ENCODE data around the gene VPS13D.
"Not testable (repeated sequence)": the region's sequence is repeated elsewhere in the genome, so short reads cannot be mapped to it uniquely, and the experiment has no call there.

Gene VPS13D

DNA sequence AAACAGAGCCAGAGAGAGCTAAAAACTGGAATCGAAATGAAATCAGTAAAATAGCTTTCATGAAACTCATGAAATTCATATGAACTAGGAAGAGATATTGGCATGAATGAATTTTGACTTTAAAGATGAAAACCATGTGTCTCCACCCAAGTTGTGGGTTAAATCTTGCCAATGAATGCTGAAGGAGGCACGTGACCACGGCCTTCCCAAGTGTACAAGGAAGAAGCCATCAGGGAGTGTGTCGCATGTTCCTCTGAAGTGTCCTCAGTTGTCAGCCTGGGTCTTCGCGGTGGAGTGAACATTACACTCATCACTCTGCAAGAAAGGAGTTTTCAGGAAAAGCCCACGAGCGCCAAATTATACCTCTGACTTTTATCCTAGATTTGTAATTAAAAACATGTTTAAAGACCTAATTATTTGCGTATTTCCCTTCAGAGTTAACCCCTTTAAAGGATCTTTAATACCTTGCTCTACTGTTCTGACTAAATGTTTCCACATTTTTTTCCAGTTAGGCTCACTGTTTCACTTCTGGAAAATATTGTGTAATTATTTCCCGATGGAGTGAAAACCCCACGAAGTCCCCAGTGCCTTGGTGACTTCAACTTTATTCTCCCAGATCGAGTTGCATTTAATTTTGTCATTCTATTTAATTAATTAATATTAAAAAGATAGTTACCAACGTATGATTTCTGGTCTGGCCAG, 269.9 kb downstream of the VPS13D start:
- DNase-seq: no peak

DNA sequence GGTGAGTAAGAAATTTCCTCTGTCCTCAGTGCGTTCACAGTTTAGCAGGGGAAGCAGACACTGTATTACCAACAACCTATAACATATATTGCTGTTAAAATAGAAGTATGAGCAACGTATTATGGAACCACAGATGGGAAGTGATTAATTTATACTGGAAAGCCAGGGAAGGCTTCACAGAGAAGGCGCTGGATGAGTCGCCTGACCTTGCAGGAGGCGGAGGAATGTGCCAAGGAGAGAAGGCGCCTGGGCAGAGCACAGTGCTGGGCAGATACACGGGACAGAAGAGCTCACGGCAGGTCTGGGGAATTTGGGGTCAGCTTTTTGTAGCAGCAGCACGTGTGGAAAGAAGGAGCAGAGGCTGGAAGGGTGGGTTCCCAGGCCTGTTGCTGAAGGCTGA, 271.8 kb downstream of the VPS13D start:
- DNase-seq: no peak

DNA sequence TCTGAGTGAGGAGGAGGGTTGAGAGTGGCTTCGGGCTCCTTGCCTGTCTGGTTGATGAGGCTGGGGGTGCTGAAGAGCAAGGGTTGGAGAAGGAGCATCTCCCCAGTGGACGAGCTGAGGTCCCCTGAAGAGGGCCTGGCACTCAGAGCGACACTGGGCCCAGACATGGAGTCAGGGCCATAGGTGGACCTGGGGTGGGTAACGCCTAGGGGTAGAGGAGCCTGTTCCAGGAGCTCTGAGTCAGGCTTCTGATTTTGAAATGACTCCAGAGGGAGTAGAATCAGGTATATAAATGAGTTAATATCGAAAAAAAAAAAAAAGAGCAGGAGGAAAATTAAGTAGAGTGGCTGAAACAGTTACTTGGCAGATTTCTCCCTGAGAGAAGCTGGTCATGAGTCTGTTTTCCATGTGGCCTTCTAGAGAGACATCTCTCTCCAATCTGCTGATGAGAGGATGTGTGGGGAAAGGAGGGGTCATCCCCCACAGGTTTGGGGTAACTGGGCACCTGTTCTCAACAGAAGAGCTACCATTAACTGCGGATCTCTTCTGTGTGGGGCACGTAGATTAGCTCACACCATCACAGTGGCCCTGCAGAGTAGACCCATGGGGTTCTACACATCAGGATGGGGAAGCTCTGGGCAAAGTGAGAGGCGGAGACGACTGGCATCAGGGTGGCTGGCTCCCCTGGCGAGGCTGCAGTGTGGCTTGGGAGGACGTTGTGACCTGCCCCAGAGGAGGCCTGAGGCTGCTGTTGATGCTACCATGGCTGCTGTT, 272.7 kb downstream of the VPS13D start:
- no peak for DNase-seq

DNA sequence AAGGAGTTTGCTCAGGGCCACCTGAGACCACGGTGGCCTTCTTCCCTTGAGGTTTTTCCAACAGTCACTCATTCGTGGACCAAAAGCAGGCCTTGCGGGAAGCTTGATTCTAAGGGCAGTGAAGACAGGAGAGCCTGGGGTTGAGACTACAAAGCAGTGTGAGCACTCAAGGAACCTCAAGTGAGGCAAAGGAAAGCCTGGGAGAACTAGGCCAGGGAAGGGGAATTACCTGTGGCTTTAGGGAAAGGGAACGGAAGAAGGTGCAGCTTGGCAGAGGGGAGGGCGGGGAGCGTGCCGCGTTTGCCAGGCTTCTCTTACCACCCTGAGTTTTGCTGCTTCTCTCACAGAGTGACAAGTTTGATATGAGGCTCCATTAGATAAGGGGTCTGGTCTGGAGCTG, 273.9 kb downstream of the VPS13D start:
- no peak for DNase-seq

DNA sequence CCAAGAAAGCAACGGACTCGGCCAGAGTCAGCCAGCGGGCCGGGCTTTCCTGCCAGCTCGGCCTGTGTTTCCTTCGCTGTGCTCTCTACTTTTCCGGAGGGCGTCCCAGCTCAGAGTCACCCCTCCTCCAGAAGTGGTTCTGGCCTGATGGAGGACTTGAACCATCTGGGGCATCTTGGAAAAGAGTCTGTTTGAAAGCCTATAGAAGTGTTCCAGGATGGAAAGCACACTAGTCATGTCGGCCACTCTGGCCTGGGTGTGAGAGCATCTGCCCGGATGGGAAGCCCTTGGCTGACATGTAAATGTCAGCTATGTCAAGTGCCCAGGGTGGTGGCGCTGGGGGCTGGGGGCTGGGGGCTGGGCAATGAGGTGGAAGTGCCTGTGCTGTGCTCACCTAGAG, 274.8 kb downstream of the VPS13D start:
- no peak for DNase-seq

DNA sequence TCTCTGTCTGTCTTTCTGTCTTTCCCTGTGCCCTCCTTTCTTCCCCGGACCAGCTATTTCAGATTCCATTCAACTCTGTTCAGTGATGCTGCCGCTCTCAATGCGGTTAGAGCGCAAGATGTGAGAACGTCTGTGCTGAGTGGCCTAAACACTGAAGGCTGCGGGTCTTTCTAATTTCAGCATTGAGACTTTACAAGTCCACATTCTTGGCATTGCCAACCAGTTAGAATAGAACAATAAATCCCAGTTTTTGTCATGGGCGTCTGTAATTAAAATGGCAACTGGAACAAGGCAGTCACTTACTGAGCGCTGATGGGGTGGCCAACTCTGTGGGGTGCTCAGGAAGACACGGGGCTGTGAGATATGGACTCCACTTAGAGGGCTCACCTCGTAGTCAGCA, 275.4 kb downstream of the VPS13D start:
- DNase-seq: no peak

DNA sequence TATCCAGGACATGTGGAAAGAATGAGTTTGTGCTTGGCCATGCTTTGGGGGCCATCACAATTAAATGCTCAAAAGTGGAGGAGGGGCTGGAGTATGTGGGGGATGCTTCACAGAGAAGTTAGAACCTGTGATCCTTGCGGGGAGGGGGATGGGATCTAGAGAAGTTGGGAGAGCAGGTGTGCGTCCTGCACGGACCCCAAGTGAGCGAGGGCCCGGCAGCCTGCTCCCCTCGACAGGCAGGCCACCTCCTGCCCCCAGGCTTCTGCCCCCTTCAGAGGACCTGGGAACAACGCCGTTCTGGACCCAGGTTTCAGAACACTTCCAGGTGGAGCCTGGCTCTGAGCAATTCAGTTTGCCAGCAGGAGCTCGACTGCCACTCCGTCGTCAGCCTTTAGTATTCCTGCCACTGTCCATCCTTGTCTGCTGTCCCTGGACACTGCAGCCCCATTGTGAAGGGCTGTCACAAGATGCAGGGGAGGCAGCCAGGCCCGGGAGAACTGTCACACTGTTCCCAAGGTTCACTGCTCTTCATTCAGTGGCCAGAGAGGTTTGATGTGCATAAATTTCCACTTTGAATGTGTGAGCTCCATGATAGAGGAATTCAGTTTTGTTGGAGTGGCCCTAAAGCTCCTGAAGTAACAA, 275.9 kb downstream of the VPS13D start:
- DNase-seq: no peak

DNA sequence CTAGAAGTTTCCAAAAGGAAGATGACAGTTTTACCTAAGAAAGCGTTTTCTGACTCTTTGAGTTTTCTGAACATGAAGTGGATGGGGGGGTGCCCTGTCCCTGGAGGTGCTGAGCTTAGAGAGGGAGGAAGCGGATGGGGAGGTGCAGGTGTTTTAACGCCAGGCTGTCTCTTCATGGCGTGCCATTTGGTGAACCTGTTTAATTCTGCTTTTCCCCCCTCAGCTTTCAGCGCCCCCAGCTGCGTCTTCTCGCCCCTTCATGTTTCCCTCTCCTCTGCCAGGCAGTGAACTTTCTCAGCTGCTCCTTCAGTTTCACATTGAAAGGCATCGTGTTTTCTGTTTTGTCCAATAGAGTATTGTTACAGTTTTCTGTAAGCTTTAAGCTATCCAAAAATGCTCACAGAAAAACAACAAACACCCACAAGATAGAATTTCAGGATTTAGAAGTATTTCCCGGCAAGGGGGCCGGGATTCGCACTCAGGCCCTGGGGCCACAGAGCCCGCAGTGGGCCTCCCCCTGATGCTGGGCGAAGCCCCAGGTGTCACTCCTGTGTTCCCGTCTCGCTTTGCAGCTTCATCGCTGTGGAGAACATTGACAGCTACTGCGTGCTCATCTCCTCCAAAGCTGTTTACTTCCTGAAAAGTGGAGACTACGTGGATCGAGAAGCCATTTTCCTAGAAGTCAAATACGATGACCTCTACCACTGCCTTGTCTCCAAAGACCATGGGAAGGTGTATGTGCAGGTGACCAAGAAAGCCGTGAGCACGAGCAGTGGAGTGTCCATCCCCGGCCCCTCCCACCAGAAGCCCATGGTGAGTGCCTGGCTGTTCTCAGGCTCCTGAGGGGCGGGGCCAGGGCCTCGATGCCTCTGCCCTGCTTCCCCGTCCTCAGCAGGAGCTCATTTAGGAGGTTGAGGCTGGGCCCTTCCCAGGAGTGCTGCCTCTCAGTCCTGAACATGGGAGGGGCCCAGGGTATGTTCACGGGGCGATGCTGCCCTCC, 276.8 kb downstream of the VPS13D start:
- DNase-seq: no peak

DNA sequence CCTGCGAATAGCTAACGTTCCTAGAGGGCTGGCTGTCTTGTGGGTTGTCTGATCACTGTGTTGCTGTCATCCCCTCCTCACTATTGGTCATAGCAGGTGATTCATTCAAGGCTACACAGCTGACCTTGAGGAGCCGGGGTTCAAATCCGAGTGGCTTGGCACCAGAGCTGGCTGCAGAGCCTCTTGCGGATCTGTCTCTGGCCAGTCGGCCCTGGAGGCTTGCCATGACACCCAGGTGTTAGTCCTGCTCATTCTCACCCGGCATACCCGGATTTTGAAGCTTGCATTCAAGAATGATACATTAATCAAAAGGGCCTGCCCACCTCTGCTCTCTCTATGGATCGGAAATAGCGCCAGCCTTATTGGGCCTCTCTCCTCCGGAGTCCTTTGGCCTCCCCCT, 277.8 kb downstream of the VPS13D start:
- no peak for DNase-seq

DNA sequence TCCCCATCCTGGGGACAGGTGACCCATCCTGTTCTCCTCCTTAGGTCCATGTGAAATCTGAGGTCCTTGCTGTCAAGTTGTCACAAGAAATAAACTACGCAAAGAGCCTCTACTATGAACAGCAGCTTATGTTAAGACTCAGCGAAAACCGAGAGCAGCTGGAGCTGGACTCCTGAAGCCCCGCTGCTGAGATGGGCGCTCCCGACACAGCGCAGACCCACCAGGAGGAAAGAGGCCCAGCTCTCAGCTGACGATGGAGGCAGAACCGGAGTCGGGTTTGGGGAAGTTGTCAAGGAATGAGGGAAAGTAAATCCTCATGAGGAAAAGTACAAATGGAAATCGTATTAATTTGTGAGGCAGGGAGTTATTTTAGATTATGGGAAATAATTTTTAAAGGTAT, 279.0 kb downstream of the VPS13D start:
- DNase-seq: no peak

DNA sequence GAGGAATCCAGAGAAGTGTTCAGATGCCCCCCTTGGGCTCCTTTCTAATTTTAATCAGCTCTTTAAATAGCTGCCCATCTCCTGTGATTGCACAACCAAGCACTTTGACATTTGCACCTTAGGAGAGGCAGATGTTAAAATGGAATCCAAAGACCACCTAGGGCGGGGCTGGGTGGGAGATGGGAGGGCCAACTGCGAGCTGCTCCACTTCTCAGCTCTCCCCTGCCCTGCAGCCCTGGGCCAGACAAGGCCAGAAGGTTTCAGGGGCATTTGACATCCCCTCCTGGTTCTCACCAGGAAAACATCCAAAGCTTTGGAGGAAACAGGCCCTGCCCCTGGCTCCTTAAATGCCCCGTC, 281.3 kb downstream of the VPS13D start:
- no peak for DNase-seq

DNA sequence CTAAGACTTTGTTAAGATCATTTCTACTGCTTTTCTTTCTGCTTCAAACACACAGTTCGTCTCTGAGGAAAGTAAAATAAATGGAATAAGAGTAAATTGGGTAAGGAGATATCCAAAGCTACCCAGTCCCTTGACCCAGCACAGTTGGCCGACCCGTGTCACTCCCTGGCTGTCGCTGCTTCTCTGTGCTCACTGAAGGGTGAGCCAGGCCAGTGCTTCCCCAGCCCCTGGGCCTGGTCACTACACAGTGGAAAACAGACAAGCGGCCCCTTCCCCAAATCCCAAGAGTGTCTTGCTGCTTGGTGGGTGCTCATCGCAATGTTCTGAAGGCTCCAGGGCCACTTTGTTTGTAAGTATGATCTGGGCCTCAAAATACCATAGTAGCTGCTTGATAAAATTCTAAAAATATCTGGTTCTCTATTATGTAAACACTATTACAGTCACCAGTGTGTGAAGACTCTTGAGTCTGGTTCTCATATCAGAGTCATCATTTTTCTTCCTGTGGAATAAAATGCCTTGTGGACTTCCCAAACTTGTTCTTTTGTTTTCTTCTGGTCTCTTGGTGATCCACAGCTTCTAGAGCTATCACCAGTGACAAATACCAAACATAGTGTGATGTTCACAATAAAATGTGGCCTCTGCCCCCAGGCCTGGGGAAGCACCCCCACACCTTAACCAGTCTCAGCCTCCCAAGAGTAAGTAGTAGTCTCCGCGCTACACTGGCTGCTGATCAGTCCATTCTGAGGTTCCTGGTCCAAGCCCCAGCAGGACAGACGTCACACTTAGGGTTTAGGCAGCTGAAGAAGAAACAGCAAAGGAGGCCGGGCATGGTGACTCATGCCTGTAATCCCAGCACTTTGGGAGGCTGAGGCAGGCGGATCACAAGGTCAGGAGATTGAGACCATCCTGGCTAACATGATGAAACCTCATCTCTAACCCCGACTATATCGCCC, 282.0 kb downstream of the VPS13D start:
- DNase-seq: no peak

DNA sequence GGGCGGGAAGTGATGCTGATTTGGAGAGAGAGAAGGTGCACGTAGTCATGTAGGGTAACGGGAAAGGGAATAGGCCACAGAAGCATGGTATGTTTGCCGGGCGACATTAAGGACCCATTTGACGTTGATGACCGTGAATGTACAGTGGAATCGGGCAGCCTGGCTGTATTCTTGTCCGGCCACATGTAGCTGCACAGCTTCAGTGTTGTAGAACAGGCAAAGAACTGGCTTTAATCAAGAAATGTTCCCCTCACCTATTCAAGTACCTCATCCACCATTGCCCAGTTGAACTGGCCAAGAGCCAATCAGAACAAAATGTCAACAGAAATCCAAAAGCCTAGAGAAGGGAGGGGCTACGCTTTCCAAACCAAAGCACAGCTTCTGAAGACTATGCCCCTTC, 283.4 kb downstream of the VPS13D start:
- peak; percentile 6 for DNase-seq

DNA sequence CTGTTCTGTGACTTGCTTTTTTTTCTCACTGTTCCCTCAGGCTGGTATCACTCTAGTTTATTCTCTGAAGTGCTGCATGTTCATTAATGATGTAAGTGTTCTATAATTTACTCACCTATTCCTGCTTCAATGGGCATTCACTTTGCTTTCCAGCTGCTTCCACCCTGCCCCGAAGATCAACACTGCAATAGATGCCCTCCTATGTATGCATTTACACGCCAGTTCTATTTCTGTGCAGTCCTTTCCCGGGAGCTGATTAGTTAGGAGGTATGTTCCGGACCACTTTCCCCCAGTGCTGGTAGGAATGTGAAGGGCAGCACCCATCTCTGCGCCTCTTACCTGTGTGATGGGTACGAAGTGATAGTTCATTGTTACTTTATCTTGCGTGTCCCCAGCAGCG, 284.8 kb downstream of the VPS13D start:
- DNase-seq: no peak

DNA sequence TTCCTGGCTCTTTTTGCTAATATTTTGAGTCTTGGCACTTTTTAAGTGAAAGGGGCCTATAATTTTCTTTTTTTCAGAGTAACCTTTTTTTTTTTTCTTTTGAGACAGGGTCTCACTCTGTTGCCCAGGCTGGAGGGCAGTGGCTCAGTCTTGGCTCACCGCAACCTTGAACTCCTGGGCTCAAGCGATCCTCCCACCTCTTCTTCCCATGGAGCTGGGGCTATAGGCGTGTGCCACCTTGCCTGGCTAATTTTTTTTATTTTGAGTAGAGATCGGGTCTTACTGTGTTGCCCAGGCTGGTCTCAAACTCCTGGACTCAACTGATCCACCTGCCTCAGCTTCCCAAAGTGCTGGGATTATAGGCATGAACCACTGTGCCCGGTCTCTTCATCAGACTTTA, 285.4 kb downstream of the VPS13D start:
- DNase-seq: no peak

DNA sequence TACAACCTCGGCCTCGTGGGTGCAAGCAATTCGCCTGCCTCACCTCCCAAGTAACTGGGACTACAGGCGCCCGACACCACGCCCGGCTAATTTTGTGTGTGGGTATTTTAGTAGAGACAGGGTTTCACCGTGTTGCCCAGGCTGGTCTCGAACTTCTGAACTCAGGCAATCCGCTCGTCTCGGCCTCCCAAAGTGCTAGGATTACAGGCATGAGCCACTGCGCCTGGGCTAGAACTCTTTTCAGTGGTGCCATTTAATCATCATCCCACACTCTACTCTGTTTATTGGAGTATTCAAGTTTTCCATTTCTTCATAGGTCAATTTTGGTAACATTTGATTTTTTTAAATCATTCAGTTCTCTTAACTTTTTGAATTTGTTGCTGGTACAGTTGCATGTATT, 286.9 kb downstream of the VPS13D start:
- DNase-seq: no peak

DNA sequence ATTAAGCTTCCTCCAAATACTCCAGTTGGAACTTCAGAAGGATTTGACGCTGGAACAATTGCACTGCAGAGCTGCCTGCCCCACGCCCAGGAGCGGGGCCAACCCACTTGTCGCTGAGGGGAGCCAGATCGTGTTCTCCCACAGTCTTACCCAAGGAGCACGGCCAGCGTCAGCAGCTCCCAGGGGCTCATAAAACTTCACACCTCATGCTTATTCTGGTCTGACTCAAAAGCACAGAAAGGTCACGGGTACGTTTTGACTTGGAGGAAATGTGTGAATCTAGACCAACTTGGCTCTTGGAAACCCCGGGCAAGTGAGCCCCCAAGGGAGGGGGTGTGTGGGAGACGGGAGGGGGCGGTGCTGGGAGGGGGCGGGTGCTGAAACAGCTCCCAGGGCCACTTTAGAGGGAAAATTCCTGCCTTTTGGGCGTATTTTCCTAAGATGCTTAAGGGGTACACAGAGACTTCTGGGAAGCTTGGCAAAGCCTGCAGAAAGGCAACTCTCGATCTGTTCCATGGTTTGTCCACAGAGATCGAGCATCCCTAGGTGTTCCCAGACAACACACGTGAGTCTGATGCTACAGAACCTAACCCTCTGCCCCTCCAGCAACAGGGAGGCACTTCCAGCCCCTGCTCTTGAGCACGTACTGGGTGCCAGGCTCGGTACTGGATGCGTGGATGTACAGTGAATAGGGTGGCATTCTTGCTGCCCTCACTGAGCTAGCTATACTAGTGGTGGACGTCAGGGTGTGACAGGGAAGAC, 289.3 kb downstream of the VPS13D start:
- DNase-seq: no peak

DNA sequence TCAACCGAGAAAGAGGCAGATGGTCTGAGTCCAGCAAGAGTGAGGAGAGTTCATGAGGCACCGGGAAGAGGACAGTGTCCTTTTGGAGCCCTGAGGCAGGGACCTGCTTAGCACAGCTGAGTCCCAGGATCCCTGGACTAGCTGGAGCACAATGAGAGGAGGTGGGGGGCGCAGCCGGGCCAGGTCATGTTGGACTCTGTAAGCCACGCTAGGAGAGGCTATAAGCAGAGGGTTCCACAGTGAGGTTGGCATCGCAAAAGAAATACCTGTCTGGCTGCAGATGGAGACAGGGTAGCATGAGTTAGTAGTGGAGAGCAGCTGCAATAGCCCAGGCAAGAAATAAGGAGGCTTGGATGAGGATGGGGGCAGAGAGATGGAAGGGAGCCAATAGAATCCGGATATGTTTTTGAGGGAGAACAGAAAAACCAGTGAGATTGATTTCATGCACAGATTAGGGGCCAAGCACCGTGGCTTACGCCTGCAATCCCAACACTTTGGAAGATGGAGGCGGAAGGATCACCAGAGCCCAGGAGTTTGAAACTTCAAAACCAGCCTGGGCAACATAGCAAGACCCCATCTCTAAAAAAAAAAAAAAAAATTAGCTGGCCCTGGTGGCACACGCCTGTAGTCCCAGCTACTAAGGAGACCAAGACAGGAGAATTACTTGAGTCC, 290.0 kb downstream of the VPS13D start:
- no peak for DNase-seq

DNA sequence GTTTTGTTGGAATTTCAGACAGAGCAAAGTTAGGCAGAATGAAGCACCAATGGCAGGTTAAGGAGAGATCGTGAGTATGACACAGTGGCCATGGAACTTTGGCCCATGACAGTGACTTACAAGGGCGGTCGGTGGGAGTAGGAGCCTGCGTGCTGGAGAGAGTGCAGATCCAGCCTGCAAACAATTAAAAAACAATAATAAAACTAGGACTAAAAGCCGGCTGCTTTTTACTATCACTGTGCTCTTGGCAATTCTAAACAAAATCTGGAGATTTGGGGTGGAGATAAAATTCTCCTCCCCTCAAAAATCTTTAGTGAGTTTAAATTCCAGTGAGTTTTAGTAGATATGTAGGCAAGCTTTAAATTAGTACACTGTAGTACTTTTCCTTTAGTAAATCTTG, 291.3 kb downstream of the VPS13D start:
- no peak for DNase-seq

DNA sequence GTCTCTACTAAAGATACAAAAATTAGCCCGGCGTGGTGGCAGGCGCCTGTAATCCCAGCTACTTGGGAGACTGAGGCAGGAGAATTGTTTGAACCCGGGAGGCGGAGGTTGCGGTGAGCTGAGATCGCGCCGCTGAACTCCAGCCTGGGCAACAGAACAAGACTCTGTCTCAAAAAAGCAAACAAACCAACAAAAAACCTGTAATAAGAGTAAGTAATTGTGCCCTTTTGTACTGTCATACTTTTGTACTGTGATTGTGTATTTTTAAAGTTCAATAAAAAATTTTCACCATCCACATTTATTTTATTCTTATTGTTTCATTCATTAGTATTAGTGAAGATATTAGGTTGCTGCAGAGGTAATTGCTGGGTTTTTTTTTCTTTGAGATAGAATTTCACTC, 292.9 kb downstream of the VPS13D start:
- DNase-seq: not testable (repeated sequence)
